NCI-H2029 (cell line): ENCODE measurements around the gene ZDHHC19.
"Not testable (repeated sequence)": the region's sequence is repeated elsewhere in the genome, so short reads cannot be mapped to it uniquely, and the experiment has no call there.

Experiments
- DNase-seq: peaks from one replicate; lab custom pipeline; 2025; lab: John Stamatoyannopoulos, UW

The ZDHHC19 gene

DNA sequence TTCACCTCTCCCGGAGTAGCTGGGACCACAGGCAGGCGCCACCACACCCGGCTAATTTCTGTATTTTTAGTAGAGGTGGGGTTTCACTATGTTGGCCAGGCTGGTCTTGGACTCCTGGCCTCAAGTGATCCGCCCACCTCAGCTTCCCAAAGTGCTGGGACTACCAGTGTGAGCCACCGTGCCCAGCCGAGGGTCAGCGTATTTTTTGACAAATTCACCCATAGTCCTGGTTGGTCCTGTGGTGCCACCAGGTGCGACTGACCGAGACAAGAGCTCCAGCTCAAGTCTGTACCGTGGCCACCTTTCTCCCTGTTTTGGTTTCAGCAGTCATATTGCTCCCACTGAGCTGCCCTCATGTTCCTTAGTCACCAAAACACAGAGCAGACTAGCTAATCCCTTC lies 13.9 kb upstream of the ZDHHC19 start:
- DNase-seq = no peak

DNA sequence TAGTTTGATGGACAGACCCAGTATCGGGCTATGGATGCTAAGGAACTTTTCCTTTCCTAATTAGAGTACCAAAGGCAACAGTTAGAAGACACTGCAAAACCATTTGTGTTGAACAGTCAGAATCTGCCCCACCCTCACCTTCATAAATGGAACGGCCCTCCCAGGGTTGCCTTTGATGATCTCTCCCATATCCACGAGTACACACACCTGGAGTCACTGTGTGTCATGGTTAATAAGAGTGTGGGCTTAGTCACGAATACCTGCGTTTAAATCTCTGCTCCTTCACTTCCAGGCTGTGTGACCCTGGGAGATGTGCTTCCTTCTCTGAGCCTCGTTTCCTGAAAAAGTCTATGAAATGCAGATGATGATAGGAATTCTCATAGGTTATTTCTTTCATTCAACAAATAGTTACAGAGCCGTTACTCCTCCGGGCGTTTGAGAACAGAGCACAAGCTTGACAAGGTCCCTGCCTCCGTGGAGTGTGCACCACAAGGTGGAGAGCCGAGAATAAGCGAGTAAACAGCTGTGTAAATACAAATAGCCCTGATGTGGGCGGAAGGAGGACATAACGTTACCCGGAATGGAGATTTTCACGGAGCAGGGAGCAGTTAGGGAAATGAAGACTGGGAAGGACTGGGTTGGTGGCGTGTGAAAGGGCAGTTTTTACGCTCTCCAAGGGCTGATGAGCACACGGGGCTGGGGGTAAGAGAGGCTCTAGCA lies 11.8 kb upstream of the ZDHHC19 start:
- no peak for DNase-seq

DNA sequence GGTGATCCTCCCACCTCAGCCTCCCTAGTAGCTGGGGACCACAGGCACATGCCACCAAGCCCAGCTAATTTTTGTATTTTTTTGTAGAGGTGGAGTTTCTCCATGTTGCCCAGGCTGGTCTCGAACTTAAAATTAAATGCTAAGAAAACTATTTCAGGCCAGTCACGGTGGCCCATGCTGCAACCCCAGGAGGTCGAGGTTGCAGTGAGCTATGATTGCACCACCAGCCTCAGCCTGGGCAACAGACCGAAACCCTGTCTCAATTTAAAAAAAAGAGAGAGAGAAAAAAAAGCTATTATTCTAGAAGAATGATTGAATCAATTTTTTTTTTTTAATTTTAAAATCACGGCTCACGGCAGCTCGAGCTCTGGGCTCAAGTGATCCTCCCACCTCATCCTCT lies 9.8 kb upstream of the ZDHHC19 start:
- DNase-seq = no peak

DNA sequence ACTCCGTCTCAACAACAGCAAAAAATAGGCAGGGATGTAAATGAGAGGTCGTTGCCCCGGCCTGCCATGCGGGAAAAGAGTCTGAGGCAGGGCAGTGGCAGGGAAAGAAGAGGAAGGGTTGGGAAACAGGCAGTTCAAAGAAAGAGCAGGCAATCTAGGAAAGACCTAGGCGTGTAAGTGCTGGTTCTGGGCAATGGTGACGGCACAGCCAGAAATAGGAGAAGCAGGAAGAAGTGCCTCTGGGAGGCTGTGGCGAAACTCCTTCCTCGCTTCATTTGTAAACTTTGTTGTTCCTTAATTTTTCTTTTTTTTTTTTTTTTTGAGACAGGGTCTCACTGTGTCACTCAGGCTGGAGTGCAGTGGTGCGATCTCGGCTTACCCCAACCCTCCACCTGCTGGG lies 9.4 kb upstream of the ZDHHC19 start:
- DNase-seq = no peak

DNA sequence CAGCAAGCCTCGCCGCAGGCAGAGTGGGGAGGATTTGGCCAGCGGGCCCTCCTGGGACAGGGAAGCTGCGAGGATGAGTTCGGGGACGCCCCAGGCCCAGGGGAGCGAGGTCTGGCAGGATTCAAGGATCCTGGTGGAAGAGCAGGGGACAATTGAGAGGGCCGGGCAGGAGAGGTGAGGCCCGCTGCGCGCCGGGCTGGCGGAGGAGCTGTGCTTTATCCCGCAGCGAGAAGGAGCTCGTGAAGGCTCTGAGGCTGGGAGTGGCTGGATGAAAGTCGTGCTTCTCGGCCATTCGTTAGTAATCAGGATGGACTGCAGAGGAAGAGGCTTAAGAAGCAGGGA lies 8.7 kb upstream of the ZDHHC19 start:
- DNase-seq = no peak

DNA sequence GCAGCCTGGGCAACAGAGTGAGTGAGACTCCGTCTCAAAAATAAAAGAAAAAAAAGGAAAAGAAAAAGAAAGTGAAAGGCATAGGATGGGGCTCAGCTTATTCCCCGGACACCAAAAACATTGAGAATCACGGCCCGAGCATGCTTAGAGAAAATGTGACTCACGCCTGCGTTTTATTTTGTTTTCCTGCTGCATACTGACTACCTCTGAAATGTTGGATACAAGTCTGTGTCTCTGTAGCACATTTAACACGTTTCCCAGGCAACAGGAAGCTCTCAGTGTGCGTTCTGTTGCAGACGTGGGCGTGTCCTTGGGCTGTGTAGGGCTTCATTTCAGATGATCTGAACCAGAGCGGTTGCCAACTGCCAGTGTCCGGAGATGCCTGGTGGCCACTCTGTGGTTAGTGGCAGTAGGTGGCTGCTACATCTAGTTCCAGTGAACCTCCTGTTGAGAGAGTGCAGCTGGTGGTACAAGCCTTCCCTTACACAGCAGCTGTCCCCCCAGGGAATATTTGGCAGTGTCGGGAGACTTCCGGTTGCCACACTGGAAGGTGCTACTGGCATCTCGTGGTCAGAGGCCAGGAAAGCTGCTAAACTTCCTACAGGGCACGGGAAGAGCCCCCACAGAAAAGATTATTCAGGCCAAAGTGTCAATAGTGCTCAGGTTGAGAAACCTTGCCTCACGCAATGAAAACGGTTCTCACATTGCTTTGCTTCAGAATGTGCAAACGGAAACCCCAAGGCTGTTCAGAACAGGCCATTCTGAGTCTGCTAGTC lies 8.2 kb upstream of the ZDHHC19 start:
- peak; percentile 76 for DNase-seq

DNA sequence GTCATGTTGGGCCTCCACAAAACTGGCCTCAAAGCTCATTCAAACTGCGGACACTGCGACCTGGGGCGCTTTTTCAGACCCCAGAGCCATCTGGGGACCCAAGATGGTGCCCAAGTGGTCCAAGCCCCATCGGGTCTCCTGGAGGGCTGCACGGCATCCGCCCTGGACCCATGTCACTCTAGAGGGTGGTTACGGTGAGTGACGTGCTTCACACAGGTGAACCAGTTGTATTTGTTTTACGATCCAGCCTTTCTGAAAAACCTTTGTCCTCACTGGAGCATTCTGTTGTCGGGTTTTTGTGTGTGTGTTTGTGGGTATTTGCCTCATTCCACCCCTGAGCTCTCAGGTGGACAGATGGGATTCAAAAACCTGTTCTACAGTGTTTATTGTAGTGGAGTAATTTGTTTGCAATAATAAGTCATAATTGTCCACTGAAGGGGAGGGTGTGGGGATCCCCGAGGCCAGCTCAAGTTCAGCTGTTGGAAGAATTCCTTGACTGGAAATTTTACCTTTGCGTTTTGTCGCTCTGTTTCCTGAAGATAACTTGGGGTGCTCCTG lies 7.0 kb upstream of the ZDHHC19 start:
- DNase-seq = no peak

DNA sequence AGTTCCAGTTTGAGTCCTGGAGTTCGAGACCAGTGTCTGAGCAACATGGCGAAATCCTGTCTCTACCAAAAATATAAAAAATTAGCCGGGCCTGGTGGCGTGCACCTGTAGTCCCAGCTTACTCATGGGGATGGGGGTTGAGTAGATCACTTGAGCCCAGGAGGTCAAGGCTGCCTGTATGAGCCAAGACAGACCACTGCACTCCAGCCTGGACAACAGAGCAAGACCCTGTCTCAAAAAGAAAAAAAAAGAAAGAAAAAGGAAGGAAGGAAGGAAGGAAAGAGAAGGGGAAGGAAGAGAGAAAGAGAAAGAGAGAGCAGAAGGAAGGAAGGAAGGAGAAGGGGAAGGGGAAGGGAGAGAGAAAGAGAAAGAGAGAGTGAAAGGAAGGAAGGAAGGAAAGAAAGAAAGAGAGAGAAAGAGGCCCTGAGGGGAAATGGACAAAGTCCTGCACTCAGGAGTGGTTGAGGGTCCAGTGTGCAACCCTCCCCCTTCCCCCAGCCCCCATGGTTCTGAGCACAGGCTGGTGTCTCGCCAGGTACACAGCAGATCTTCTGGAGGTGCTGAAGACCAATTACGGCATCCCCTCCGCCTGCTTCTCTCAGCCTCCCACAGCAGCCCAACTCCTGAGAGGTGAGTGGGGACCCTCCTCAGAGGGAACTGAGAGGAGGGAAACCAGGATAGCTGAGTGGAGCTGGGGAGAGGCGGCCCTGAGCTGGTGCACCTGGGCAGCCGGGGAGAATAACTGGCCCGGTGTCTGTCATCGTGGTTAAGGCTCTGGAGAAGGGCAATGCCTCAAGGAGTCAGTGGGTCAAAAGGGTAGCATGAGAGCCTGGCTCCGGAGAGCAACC lies 6.3 kb upstream of the ZDHHC19 start:
- DNase-seq = no peak

DNA sequence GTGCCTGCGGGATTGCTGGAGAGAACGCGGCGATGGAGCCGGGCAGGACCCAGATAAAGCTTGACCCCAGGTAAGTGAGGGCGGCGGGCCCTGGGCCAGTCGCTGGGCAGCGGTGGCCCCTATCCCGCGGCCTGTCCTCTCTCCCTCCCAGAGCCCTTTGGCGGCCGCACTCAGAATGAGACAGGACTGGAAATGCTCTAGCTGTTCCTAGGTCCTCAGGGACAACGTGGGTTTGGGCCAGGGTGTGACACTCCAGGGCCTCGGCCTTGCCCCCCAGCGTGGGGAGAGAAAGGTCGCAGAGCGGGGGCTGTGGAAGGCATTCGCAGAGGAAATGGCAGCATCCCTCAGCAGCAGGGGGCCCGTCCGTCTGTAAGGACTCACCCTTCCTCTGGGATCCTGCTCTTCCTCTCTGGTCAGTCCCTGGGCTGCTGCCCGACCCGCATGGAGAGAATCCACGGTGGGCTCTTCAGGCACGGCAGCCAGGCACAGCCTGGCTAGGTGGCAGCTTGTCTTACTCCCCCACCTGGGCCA lies 5.5 kb upstream of the ZDHHC19 start:
- no peak for DNase-seq

DNA sequence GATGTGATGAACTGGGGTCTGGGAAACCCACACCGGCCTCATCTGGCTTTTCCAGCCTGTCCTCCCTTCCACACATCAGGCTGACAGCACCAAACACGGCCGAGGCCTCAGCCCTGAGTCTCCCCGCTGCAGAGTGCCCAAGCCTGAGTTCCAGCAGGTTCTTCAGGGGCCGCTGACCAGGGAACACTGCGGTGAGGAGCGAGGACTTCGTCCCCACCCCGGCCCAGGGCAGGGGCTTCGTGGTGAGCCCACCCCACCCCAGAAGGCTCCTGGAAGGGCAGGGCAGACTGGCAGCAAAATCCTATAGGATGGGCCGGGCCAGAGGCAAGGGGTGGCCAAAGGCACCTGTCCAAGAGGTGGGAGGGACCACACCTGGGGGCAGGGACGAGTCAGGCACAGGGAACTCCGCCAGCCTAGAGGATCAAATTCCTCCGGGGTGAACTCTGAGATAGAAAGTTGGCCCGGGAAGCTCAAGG lies 4.9 kb upstream of the ZDHHC19 start, which contains the start of gene SLC51A:
Gene SLC51A (plus strand): TSS at position 446 of the 476 bp plus-strand sequence. CDS start 179 bp downstream, outside the sequence.
- DNase-seq = no peak

DNA sequence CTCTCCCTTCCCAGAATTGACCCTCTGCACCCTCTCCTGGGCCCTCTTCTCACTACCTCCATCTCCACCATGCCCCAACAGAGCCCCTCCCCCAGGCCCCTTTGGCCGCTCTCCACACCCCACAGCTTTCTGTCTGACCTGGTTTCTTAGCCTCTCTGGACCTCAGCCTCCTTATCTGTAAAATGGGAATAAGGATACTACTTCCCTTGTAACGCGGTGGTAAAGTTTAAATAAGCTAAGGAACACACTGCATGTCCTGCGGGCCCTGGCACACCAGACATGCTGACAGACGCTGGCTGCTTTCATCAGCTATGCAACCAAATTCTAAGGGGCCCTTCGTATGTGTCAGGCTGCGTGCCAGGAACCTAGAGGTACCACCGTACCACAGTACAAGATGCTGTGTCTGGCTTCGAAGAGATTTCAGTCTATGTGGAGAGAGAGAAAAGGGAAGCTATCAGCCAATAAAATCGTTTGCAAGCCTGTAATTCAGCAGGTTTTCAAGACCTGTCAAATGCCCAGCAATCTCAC lies 4.4 kb upstream of the ZDHHC19 start:
- no peak for DNase-seq

DNA sequence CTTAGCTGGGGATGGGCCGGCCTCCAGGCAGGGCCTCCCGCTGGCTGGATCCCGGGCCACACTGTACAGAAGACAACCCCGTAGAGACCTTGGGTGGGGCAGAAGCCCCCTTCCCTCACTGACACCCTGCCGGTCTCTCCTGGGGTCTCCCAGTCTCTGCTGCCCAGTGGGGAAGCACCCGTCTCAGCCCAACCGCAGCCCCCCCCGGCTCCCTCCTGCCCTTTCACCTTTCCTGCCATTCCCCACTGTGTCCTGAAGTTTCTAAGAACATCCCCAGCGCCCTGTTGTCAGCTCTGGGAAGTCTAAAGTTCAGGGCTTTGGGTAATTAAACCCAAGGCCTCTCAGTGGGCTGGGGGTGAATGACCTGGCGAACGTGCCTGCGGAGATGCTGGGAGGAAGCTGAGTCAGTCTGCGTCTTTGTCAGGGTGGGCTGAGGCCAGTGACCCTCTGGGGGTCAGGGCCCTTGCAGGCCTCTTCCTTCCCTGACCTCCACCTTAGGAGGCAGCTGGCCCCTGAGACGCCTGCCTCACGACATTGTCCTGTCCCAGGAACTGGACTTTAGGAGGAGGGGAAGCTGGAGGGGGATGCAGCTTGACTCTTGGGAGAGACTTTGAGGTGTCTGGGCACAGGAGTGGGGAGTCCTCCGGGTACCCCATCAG lies 3.7 kb upstream of the ZDHHC19 start:
- DNase-seq = no peak

DNA sequence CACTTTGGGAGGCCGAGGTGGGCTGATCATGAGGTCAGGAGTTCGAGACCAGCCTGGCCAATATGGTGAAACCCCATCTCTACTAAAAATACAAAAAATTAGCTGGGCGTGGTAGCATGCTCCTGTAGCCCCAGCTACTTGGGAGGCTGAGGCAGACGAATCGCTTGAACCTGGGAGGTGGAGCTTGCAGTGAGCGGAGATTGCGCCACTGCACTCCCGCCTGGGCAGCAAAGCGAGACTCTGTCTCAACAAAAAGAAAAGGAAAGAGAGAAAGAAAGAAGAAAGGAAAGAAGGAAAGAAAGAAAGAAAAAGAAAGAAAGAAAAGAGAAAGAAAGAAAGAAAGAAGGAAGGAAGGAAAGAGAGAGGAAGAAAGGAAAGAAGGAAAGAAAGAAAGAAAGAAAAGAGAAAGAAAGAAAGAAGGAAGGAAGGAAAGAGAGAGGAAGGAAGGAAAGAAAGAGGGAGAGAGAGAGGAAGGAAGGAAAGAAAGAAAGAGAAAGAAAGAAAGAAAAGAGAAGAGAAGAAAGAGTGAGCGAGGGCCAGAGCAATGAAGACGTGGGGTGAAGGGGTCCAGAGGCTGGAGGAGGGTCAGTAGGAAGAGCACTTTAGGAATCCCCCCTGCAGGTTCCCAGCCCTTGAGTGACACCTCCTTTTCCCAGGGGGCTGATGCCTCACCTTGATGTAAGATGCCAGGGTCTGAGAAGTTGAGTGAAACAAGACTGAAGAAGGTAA lies 1.1 kb downstream of the ZDHHC19 start:
- not testable (repeated sequence) for DNase-seq

DNA sequence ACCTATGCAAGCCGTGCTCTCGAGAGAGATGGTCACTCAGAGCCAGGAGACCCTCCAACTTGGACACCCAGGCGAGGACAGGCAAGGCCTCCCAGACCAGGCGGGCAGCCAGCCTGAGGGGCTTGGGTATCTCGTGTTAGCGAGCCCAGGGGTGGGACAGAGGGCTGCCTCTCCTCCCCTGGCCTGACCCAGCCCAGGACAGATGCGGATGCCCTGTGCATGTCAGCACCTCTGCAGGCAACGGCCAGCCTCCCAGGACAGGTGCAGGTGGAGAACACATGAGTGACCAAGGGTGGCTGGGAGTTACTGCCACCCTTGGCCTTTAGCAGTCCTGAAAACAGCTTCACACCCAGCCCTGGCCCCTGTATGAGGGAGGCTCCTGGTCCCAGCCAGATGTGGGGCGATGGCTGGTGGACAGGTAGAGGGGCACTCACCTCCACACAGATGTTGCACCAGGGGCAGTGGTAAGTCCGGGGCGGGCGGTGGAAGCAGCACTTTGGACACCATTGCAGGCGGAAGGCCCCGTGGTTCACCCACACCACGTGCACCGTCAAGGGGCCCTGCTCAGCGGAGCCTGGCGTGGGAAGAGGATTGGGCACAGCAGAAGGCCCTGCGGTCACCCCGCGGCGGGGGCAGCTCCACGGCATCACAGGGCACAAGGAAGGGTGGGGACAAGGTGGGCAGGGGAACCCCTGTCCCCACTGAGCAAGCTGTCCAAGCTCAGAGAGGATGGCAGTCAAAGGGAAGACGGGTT lies 2.1 kb downstream of the ZDHHC19 start:
- DNase-seq = no peak

DNA sequence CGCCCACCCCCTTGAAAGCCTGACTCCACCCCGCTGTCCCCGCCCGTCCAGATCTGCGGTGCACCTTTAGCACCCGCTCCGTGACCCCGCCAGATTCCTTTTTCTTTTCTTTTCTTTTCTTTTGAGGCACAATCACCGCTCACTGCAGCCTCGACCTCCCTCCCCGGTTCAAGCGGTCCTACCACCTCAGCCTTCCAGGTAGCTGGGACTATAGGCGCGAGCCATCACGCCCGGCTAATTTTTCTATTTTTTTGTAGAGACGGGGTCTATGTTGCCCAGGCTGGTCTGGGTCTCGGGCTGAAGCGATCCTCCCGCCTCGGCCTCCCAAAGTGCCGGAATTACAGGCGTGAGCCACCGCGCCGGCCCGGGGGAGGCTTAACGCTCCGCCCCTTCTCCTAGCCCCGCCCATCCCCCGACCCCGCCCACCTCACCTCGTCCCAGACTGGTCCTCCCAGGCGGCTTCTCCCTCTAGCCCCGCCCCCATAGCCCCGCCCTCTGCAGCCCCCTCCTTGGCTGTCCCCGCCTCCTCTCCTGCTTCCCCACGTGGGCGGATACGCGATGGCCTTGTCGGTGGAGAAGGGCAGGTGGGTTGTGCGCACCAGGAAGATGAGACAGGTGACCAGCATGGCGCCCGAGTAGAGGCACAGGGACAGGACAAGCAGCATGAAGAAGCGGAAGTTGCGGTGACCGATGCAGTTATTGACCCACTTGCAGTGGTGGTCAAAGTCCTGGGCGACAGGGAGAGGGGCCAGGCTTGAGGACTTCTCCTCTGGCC lies 3.2 kb downstream of the ZDHHC19 start:
- DNase-seq = peak; percentile 69

DNA sequence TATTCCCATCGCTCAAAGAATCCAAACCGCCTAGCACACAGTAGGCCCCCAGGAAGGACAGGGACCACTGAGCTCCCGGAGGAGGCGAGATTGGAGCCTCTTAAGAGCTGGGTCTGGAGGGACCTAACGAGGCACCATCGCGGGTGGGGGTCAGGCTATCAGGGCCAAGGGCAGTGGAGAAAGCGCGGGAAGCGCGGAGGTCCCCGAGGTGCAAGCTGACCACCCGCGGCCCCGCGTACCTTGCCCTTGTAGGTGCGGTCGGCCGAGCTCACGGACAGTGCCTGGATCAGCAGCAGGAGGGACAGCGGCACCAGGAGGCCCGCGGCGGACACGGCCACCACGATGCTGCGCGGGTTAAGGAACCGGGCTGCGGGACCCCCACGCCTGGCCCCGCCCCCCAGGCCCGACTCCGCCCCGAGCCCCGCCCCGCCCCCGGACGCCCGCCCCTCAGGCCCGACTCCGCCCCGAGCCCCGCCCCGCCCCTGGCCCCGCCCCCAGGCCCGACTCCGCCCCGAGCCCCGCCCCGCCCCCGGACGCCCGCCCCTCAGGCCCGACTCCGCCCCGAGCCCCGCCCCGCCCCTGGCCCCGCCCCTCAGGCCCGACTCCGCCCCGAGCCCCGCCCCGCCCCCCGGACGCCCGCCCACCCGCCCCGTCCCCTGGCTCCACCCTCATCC lies 3.9 kb downstream of the ZDHHC19 start:
- no peak for DNase-seq

DNA sequence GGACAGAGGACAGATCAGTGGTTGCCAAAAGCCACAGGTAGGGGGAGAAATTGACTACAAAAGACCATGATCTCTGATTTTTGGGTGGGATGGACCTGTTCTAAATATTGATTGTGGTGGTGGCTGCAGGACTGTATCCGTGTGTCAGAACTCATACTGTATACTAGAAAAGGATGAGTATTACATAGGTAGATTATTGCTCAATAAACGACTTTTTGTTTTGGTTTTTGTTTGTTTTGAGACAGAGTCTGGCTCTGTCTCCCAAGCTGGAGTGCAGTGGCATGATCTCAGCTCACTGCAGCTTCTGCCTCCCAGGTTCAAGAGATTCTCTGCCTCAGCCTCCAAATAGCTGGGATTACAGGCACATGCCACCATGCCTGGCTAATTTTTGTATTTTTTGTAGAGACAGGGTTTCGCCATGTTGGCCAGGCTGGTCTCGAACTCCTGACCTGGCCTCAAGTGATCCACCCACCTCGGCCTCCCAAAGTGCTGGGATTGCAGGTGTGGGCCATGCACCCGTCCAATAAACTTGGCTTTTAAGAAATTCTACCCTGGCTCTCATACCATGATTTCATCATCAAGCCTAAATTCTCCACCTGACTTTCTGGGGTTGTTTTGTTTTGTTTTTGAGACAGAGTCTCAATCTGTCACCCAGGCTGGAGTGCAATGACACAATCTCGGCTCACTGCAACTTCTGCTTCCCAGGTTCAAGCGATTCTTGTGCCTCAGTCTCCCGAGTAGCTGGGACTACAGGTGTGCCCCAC lies 5.6 kb downstream of the ZDHHC19 start:
- not testable (repeated sequence) for DNase-seq

DNA sequence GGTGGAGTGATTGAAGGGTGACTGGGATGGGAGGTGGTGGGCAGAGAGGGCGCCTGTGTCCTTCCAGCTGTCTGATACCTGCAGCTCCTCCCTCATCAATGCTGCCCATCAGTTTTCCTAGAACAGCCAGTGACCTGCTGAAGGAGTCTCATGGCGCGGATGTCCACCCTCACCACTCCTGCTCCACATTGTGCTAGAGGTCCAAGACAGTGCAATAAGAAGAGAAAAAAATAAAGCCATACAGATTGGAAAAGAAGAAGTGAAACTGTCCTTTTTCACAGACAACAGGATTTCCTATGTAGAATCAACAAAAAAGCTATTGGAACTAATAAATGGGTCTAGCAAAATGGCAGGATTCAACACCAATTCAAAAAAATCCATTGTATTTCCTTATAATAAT lies 7.4 kb downstream of the ZDHHC19 start:
- DNase-seq = no peak
